ENCODE data around the gene PGGT1B. TPM values are rescaled to one million over a fixed set of nuclear protein-coding genes. Genes with fewer than 3 reads are reported as not detected.

Gene PGGT1B
- total and polyA plus RNA-seq, 7 donors: 5.4 to 18.3 (median 11.4) TPM

GRCh38 chr5:115184770-115185169 lies 77.9 kb downstream of the PGGT1B start:
- Histone ChIP-seq H3K36me3 (no peaks in the 10 kb centered on the region), H3K4me3 (no peak overlapping the region), H3K27me3 (peaks cover 28 to 57% (median 38%) of the 10 kb centered on the region in 3 donors), H3K4me1 (peaks cover 0 to 10% (median 8%) of the 10 kb centered on the region in 4 donors), H3K9me3 (no peaks in the 10 kb centered on the region), H3K27ac (no peak overlapping the region)
- no peak for TF ChIP-seq POLR2A (IDR thresholded peaks at IDR 0.05)
- no peak for TF ChIP-seq POLR2AphosphoS5 (IDR thresholded peaks at IDR 0.05)
- TF ChIP-seq EP300 (IDR thresholded peaks at IDR 0.05): no peak
- TF ChIP-seq CTCF (IDR thresholded peaks at IDR 0.05): no peak
- WGBS, 2 donors: 54 to 70% methylated on average over 2 of the region's 2 CpGs
- intact Hi-C loops (cut with DNase I): no loop called here
- no peak for DNase-seq

GRCh38 chr5:115181757-115182156 lies 80.9 kb downstream of the PGGT1B start:
- H3K27me3 ChIP-seq: peaks cover 34 to 79% (median 47%) of the 10 kb centered on the region in 3 donors
- H3K27ac ChIP-seq: no peak overlapping the region
- peaks cover 0 to 18% (median 16%) of the 10 kb centered on the region in 4 donors for H3K4me1 ChIP-seq
- no peaks in the 10 kb centered on the region for H3K36me3 ChIP-seq
- no peak overlapping the region for H3K4me3 ChIP-seq
- no peaks in the 10 kb centered on the region for H3K9me3 ChIP-seq
- TF ChIP-seq POLR2AphosphoS5 (IDR thresholded peaks at IDR 0.05) (no peak), CTCF (IDR thresholded peaks at IDR 0.05) (no peak), EP300 (IDR thresholded peaks at IDR 0.05) (no peak), POLR2A (IDR thresholded peaks at IDR 0.05) (no peak)
- DNase-seq: no peak
- intact Hi-C loops (cut with DNase I): no loop called here

- peak overlapping the region in 1 of 4 donors; percentile 68 for H3K27ac ChIP-seq
- peaks cover 34 to 77% (median 47%) of the 10 kb centered on the region in 3 donors for H3K27me3 ChIP-seq
- TF ChIP-seq POLR2AphosphoS5 (IDR thresholded peaks at IDR 0.05) (peak in 3 of 4 donors; percentile 5 to 61 (median 35)), POLR2A (IDR thresholded peaks at IDR 0.05) (no peak), CTCF (IDR thresholded peaks at IDR 0.05) (no peak)
- intact Hi-C loops (cut with DNase I): no loop called here
- no peaks in the 10 kb centered on the region for H3K36me3 ChIP-seq
- DNase-seq: no peak
- 0 to 1% methylated on average over 54 of the region's 54 CpGs for WGBS, 2 donors
- H3K4me1 ChIP-seq: peaks cover 0 to 18% (median 16%) of the 10 kb centered on the region in 4 donors
- no peaks in the 10 kb centered on the region for H3K9me3 ChIP-seq
- peak overlapping the region; percentile 21 to 51 (median 41) for H3K4me3 ChIP-seq
These were observed 82.4 kb downstream of the PGGT1B start for GRCh38 chr5:115180165-115180709.

- no peak for DNase-seq
- Histone ChIP-seq H3K9me3 (no peaks in the 10 kb centered on the region), H3K27ac (peak overlapping the region in 1 of 4 donors; percentile 68), H3K4me1 (peaks cover 0 to 18% (median 16%) of the 10 kb centered on the region in 4 donors), H3K27me3 (peaks cover 34 to 70% (median 46%) of the 10 kb centered on the region in 3 donors), H3K4me3 (peak overlapping the region; percentile 21 to 51 (median 41)), H3K36me3 (no peaks in the 10 kb centered on the region)
- no peak for TF ChIP-seq CTCF (IDR thresholded peaks at IDR 0.05)
- intact Hi-C loops (cut with DNase I): loop anchor here (10.0 kb wide), 1 partner anchor 85 kb away; the partner anchor contains the start of gene PGGT1B
- 1 to 3% methylated on average over 56 of the region's 56 CpGs for WGBS, 2 donors
These were observed 83.1 kb downstream of the PGGT1B start for GRCh38 chr5:115179394-115180164.

Data from sigmoid colon (tissue), 7 donors.